GM20000 (cell line): ENCODE data around the gene DHX34.
"Not testable (repeated sequence)": the region's sequence is repeated elsewhere in the genome, so short reads cannot be mapped to it uniquely, and the experiment has no call there.

Experiments used
- DNase-seq: peaks from one replicate; pipeline ENCODE4 v3.0.0; 2012; ENCODE audit warnings: low spot score
- TF ChIP-seq, protein P1 (sequence below): IDR thresholded peaks from 2 replicates; pipeline ENCODE4 v1.5.1; 2012; ENCODE audit warnings: mild to moderate bottlenecking, control low read depth; ENCODE audit errors: extremely low read depth, missing control alignments

DHX34 gene

GRCh38 chr19:47405197-47405550 lies 56.1 kb downstream of the DHX34 start:
- no peak for DNase-seq
- TF ChIP-seq, protein P1, sequence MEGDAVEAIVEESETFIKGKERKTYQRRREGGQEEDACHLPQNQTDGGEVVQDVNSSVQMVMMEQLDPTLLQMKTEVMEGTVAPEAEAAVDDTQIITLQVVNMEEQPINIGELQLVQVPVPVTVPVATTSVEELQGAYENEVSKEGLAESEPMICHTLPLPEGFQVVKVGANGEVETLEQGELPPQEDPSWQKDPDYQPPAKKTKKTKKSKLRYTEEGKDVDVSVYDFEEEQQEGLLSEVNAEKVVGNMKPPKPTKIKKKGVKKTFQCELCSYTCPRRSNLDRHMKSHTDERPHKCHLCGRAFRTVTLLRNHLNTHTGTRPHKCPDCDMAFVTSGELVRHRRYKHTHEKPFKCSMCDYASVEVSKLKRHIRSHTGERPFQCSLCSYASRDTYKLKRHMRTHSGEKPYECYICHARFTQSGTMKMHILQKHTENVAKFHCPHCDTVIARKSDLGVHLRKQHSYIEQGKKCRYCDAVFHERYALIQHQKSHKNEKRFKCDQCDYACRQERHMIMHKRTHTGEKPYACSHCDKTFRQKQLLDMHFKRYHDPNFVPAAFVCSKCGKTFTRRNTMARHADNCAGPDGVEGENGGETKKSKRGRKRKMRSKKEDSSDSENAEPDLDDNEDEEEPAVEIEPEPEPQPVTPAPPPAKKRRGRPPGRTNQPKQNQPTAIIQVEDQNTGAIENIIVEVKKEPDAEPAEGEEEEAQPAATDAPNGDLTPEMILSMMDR: no peak

DNA sequence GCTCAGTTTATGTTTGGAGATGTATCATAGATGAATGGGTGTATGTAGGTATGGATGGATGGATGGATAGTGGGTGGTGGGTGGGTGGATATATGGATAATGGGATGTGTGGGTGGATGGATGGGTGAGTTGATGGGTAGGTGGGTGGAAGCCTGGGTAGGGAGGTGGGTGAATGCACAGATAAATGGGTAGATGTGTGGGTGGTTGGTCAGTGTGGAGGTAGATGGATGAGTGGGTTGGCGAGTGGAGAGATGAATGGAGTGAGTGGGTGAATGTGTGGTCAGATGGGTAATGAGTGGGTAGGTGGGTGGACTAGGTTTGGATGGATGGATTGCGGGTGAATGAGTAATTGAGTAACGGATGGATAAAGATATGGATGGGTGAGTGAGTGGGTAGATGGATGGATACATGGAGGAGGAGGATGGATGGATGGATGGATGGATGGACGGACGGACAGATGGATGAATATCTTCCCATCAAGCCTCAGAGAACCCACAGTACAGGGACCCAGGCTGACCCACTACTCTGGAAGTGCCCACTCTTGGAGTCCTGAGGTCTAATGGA lies 56.8 kb downstream of the DHX34 start:
- TF ChIP-seq, protein P1: no peak
- no peak for DNase-seq

DNA sequence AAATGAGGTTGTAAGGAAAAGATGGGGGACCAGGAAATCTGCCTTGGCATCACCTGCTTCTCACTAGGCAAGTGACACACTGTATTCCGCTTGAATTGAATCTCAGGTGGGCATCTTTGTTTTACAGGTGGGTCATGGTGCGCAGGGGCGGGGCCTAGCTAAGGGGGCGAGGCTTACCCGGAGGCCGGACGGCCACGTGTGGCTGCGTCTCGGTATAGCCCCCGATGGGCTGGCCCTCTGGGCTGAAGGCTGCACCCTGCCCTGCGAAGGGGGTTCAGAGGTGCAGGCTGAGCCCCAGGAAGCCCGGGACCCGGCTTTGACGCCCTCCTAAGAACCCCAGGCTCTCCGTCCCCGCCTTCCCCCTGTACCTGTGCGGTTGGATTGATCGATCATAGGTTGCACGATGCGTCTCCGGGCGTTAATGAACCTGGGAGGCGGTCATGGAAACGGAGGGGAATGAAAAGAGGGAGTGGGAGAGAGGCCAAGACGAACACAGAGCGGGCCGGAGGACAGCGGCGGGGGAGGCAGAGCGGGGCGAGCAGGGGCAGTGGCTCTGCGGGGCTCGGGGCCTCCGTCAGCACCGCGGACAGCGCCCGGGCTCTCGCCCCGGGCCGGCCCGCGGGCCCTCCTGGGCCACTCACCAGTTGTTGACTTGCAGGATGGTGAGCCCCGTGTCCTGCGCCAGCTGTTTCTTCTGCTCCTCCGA lies 57.7 kb downstream of the DHX34 start:
- DNase-seq: no peak
- TF ChIP-seq, protein P1: no peak

- TF ChIP-seq, protein P1: no peak
- DNase-seq: no peak
Observed at GRCh38 chr19:47407417-47407774, 58.3 kb downstream of the DHX34 start.

GRCh38 chr19:47408156-47408938 lies 59.2 kb downstream of the DHX34 start:
- no peak for DNase-seq
- TF ChIP-seq, protein P1: no peak

- TF ChIP-seq, protein P1: no peak
- DNase-seq: no peak
Observed at GRCh38 chr19:47411101-47411500, 62.0 kb downstream of the DHX34 start.

DNA sequence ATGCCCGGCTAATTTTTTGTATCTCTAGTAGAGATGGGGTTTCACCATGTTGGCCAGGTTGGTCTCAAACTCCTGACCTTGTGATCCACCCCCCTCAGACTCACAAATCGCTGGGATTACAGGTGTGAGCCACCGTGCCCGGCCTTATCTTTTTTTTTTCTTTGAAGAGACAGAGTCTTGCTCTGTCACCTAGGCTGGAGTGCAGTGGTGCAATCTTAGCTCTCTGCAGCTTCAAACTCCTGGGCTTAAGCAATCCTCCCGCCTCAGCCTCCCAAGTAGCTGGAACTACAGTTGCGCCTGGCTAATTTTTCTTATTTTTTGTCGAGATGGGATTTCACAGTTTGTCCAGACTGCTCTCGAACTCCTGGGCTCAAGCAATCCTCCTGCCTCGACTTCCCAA lies 62.6 kb downstream of the DHX34 start:
- DNase-seq: not testable (repeated sequence)
